ENCODE measurements around the gene TBC1D10B.

TBC1D10B gene

GRCh38 chr16:30372725-30373124 lies 2.4 kb upstream of the TBC1D10B start:
- DNase-seq, result no peak

GRCh38 chr16:30372038-30372712 lies 1.9 kb upstream of the TBC1D10B start:
- no peak for DNase-seq

GRCh38 chr16:30371248-30371816 lies 1.0 kb upstream of the TBC1D10B start:
- DNase-seq, result no peak

- DNase-seq, result no peak
Observed at GRCh38 chr16:30369938-30370455, 297 bp downstream of the TBC1D10B start.

- no peak for DNase-seq
Observed at GRCh38 chr16:30369091-30369937, 980 bp downstream of the TBC1D10B start.

- DNase-seq, result no peak
Observed at GRCh38 chr16:30368792-30369090, 1.6 kb downstream of the TBC1D10B start.

- no peak for DNase-seq
Observed at GRCh38 chr16:30368122-30368791, 2.0 kb downstream of the TBC1D10B start.

GRCh38 chr16:30367349-30368009 lies 2.8 kb downstream of the TBC1D10B start:
- no peak for DNase-seq

GRCh38 chr16:30366511-30366910 lies 3.8 kb downstream of the TBC1D10B start:
- DNase-seq, result no peak

- DNase-seq, result no peak
Observed at GRCh38 chr16:30365200-30365599, 5.1 kb downstream of the TBC1D10B start.

- no peak for DNase-seq
Observed at GRCh38 chr16:30361180-30361579, 9.1 kb downstream of the TBC1D10B start.

GRCh38 chr16:30359871-30360170 lies 10.5 kb downstream of the TBC1D10B start:
- no peak for DNase-seq

- no peak for DNase-seq
Observed at GRCh38 chr16:30358990-30359870, 11.1 kb downstream of the TBC1D10B start.

GRCh38 chr16:30358577-30358936 lies 11.7 kb downstream of the TBC1D10B start:
- no peak for DNase-seq

GRCh38 chr16:30357715-30358576 lies 12.3 kb downstream of the TBC1D10B start:
- no peak for DNase-seq

GRCh38 chr16:30357085-30357714 lies 13.1 kb downstream of the TBC1D10B start:
- no peak for DNase-seq

GRCh38 chr16:30356401-30357084 lies 13.8 kb downstream of the TBC1D10B start:
- no peak for DNase-seq

- no peak for DNase-seq
Observed at GRCh38 chr16:30355954-30356308, 14.4 kb downstream of the TBC1D10B start.

- DNase-seq, result peak; percentile 91
Observed at GRCh38 chr16:30355144-30355953, 14.9 kb downstream of the TBC1D10B start, which contains the start of gene CD2BP2. CD2BP2 (minus strand) TSS chr16:30355308; CDS start chr16:30354681, 627 bp downstream.
